Left ventricle myocardium superior (tissue), 1 donor: Measurements from ENCODE around the gene TEAD3. TPM values are rescaled to one million over a fixed set of nuclear protein-coding genes. Genes with fewer than 3 reads are reported as not detected.
"Not testable (repeated sequence)": the region's sequence is repeated elsewhere in the genome, so short reads cannot be mapped to it uniquely, and the experiment has no call there.

Experiments
- ATAC-seq: fragments of 200-7000 bp; cut with Tn5 transposase; one replicate; pipeline ENCODE4 v1.9.1; 2020; ENCODE audit warnings: mild to moderate bottlenecking, moderate library complexity
- DNase-seq: peaks from one replicate; pipeline ENCODE4 v3.0.0-alpha.2; 2020
- intact Hi-C: fragments of 100-400 bp; cut with micrococcal nuclease; formaldehyde crosslinking; loops from one replicate; pipeline ENCODE4 v1.11.0; 2022
- total RNA-seq: library from RNA; stranded (reverse); fragmentation: NEBNext Ultra II Directional; extraction: Animal tissue kit (Norgen Biotek cat#: 25700); gene quantifications from one replicate; pipeline ENCODE4 v1.2.1, GENCODE V29; 2021
- donor health status: DM: no; HTN: yes; CAD: no; lungs with severe emphysema.

Gene TEAD3
- total RNA-seq, 1 donor from 2014 or later, result 30.4 TPM

GRCh38 chr6:35516712-35517111 is 19.8 kb upstream of the TEAD3 start:
- intact Hi-C loops, result no loop called here
- ATAC-seq (no peak), DNase-seq (no peak)

- ATAC-seq, intact Hi-C loops, DNase-seq: not testable (repeated sequence)
These were observed 19.1 kb upstream of the TEAD3 start for GRCh38 chr6:35515939-35516338.

GRCh38 chr6:35514587-35514986 is 17.7 kb upstream of the TEAD3 start:
- intact Hi-C loops, result no loop called here
- ATAC-seq, result no peak
- DNase-seq, result no peak

GRCh38 chr6:35512740-35513139 is 15.9 kb upstream of the TEAD3 start, which contains the start of gene TULP1:
TSS of gene TULP1 (minus strand) at chr6:35512896. CDS start at chr6:35512858, 38 bp downstream.
- ATAC-seq, result no peak
- intact Hi-C loops, result no loop called here
- DNase-seq, result no peak

GRCh38 chr6:35512006-35512405 is 15.1 kb upstream of the TEAD3 start:
- ATAC-seq (no peak), DNase-seq (no peak)
- intact Hi-C loops, result no loop called here

GRCh38 chr6:35511562-35511941 is 14.7 kb upstream of the TEAD3 start:
- peak; percentile 15 for ATAC-seq
- DNase-seq, result no peak
- intact Hi-C loops, result no loop called here

GRCh38 chr6:35510916-35511561 is 14.2 kb upstream of the TEAD3 start:
- ATAC-seq (no peak), DNase-seq (no peak)
- intact Hi-C loops, result no loop called here

GRCh38 chr6:35508542-35508941 is 11.7 kb upstream of the TEAD3 start:
- ATAC-seq (no peak), DNase-seq (no peak)
- intact Hi-C loops, result no loop called here

- DNase-seq, result no peak
- no peak for ATAC-seq
- intact Hi-C loops, result no loop called here
These were observed 11.1 kb upstream of the TEAD3 start for GRCh38 chr6:35508027-35508426.

GRCh38 chr6:35507221-35507620 is 10.3 kb upstream of the TEAD3 start:
- intact Hi-C loops, result no loop called here
- ATAC-seq, result no peak
- DNase-seq, result no peak

- intact Hi-C loops, result no loop called here
- ATAC-seq, result no peak
- no peak for DNase-seq
These were observed 9.7 kb upstream of the TEAD3 start for GRCh38 chr6:35506536-35506935.

GRCh38 chr6:35505999-35506412 is 9.1 kb upstream of the TEAD3 start:
- ATAC-seq (no peak), DNase-seq (no peak)
- intact Hi-C loops, result no loop called here

- DNase-seq (no peak), ATAC-seq (no peak)
- intact Hi-C loops, result no loop called here
These were observed 6.7 kb upstream of the TEAD3 start for GRCh38 chr6:35503534-35503933.

GRCh38 chr6:35501784-35502183 is 4.9 kb upstream of the TEAD3 start:
- no peak for ATAC-seq
- DNase-seq, result no peak
- intact Hi-C loops, result no loop called here

- ATAC-seq, result peak; percentile 0
These were observed 3.9 kb upstream of the TEAD3 start for GRCh38 chr6:35500782-35501181.

GRCh38 chr6:35499372-35499771 is 2.5 kb upstream of the TEAD3 start:
- intact Hi-C loops, result no loop called here
- DNase-seq (no peak), ATAC-seq (no peak)

More at GRCh38 chr6:35500782-35501181, 3.9 kb upstream of the TEAD3 start:
- intact Hi-C loops, result no loop called here
- no peak for DNase-seq

- intact Hi-C loops, result no loop called here
- DNase-seq (peak; percentile 52), ATAC-seq (no peak)
These were observed 1.7 kb upstream of the TEAD3 start for GRCh38 chr6:35498422-35499067.

GRCh38 chr6:35497571-35498421 is 917 bp upstream of the TEAD3 start:
- intact Hi-C loops, result no loop called here
- peak; percentile 88 for DNase-seq
- ATAC-seq, result peak; percentile 56

GRCh38 chr6:35496036-35496840 is 641 bp downstream of the TEAD3 start:
- intact Hi-C loops, result no loop called here
- peak; percentile 70 for DNase-seq

More at GRCh38 chr6:35496036-35496840, 641 bp downstream of the TEAD3 start:
- peak; percentile 45 for ATAC-seq
